GM19468 (cell line): ENCODE data around the gene ST6GALNAC3.
"Not testable (repeated sequence)": the region's sequence is repeated elsewhere in the genome, so short reads cannot be mapped to it uniquely, and the experiment has no call there.

ENCODE experiments used
- ATAC-seq: cut with Tn5 transposase; IDR thresholded peaks from one replicate; pipeline ENCODE4 v1.9.1; 2021; ENCODE audit warnings: mild to moderate bottlenecking, moderate library complexity, moderate number of reproducible peaks; ENCODE audit not compliant: unreplicated experiment; ENCODE audit errors: extremely low read depth

The ST6GALNAC3 gene

GRCh38 chr1:76070538-76070937, 4.0 kb upstream of the ST6GALNAC3 start:
- ATAC-seq = no peak

GRCh38 chr1:76073481-76073880, 1.1 kb upstream of the ST6GALNAC3 start:
- no peak for ATAC-seq

- no peak for ATAC-seq
These were observed 593 bp downstream of the ST6GALNAC3 start for GRCh38 chr1:76075188-76075489.

- no peak for ATAC-seq
These were observed 1.3 kb downstream of the ST6GALNAC3 start for GRCh38 chr1:76075877-76076276.

GRCh38 chr1:76079475-76080227, 5.1 kb downstream of the ST6GALNAC3 start:
- ATAC-seq = no peak

GRCh38 chr1:76080552-76081079, 6.1 kb downstream of the ST6GALNAC3 start:
- no peak for ATAC-seq

- no peak for ATAC-seq
These were observed 7.5 kb downstream of the ST6GALNAC3 start for GRCh38 chr1:76082062-76082461.

GRCh38 chr1:76083189-76083588, 8.6 kb downstream of the ST6GALNAC3 start:
- no peak for ATAC-seq

GRCh38 chr1:76084029-76084627, 9.6 kb downstream of the ST6GALNAC3 start:
- no peak for ATAC-seq

GRCh38 chr1:76084685-76085084, 10.1 kb downstream of the ST6GALNAC3 start:
- no peak for ATAC-seq

- no peak for ATAC-seq
These were observed 11.6 kb downstream of the ST6GALNAC3 start for GRCh38 chr1:76086109-76086508.

GRCh38 chr1:76086597-76086996, 12.1 kb downstream of the ST6GALNAC3 start:
- no peak for ATAC-seq

GRCh38 chr1:76090283-76091203, 16.0 kb downstream of the ST6GALNAC3 start:
- no peak for ATAC-seq

GRCh38 chr1:76092812-76093211, 18.3 kb downstream of the ST6GALNAC3 start:
- no peak for ATAC-seq

GRCh38 chr1:76093522-76094312, 19.2 kb downstream of the ST6GALNAC3 start:
- ATAC-seq = no peak

GRCh38 chr1:76095802-76096201, 21.3 kb downstream of the ST6GALNAC3 start:
- ATAC-seq = no peak

- not testable (repeated sequence) for ATAC-seq
These were observed 22.5 kb downstream of the ST6GALNAC3 start for GRCh38 chr1:76097064-76097463.

GRCh38 chr1:76098845-76099244, 24.3 kb downstream of the ST6GALNAC3 start:
- no peak for ATAC-seq

- ATAC-seq = no peak
These were observed 27.0 kb downstream of the ST6GALNAC3 start for GRCh38 chr1:76101548-76101947.

GRCh38 chr1:76102046-76102445, 27.5 kb downstream of the ST6GALNAC3 start:
- ATAC-seq = no peak
